ENCODE measurements around the gene C4B.
"Not testable (repeated sequence)": the region's sequence is repeated elsewhere in the genome, so short reads cannot be mapped to it uniquely, and the experiment has no call there.

DNA sequence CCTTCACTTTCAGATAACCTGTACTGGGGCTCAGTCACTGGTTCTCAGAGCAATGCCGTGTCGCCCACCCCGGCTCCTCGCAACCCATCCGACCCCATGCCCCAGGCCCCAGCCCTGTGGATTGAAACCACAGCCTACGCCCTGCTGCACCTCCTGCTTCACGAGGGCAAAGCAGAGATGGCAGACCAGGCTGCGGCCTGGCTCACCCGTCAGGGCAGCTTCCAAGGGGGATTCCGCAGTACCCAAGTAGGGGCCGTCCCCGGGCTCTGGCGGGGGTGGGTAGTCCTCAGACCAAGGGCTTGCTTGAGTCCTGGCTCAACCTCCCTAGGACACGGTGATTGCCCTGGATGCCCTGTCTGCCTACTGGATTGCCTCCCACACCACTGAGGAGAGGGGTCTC is 15.0 kb downstream of the C4B start:
- TF ChIP-seq POLR2A (IDR thresholded peaks at IDR 0.05; ENCODE audit: low read depth, low read length); EZH2 (IDR thresholded peaks at IDR 0.05; ENCODE audit: borderline replicate concordance, low read depth, low read length, severe bottlenecking); MYC (IDR thresholded peaks at IDR 0.05; ENCODE audit: low read depth, low read length); POLR2AphosphoS5 (IDR thresholded peaks at IDR 0.05; ENCODE audit: insufficient read depth, low read depth, low read length); JUN (IDR thresholded peaks at IDR 0.05; ENCODE audit: borderline replicate concordance, insufficient read depth, insufficient read length, low read depth); FOS (IDR thresholded peaks at IDR 0.05; ENCODE audit: borderline replicate concordance, insufficient read depth, low read length): not testable (repeated sequence)
- TF ChIP-seq, protein P1, sequence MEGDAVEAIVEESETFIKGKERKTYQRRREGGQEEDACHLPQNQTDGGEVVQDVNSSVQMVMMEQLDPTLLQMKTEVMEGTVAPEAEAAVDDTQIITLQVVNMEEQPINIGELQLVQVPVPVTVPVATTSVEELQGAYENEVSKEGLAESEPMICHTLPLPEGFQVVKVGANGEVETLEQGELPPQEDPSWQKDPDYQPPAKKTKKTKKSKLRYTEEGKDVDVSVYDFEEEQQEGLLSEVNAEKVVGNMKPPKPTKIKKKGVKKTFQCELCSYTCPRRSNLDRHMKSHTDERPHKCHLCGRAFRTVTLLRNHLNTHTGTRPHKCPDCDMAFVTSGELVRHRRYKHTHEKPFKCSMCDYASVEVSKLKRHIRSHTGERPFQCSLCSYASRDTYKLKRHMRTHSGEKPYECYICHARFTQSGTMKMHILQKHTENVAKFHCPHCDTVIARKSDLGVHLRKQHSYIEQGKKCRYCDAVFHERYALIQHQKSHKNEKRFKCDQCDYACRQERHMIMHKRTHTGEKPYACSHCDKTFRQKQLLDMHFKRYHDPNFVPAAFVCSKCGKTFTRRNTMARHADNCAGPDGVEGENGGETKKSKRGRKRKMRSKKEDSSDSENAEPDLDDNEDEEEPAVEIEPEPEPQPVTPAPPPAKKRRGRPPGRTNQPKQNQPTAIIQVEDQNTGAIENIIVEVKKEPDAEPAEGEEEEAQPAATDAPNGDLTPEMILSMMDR (IDR thresholded peaks at IDR 0.05; ENCODE audit: extremely low read depth in 1 of 2, insufficient read depth in 1 of 2, low read depth in 1 of 2, low read length in 2 of 2), result not testable (repeated sequence)
- TF ChIP-seq, protein P2, sequence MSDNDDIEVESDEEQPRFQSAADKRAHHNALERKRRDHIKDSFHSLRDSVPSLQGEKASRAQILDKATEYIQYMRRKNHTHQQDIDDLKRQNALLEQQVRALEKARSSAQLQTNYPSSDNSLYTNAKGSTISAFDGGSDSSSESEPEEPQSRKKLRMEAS (IDR thresholded peaks at IDR 0.05; ENCODE audit: insufficient read depth, insufficient read length), result not testable (repeated sequence)
